Mucosa of rectum (tissue), 2 donors: ENCODE results near the gene GSPT1.

ENCODE experiments used
- H3K27ac ChIP-seq, 2 donors: one replicate each; pipeline ENCODE4 v1.7.0; 2013; ENCODE audit warnings: inconsistent platforms in 2 of 2, low read depth in 2 of 2, low read length in 2 of 2
- H3K27me3 ChIP-seq, 2 donors: one replicate each; pipeline ENCODE4 v1.7.0; 2013; ENCODE audit warnings: low read length in 2 of 2; ENCODE audit not compliant: control insufficient read depth in 2 of 2, insufficient read depth in 2 of 2
- H3K36me3 ChIP-seq, 2 donors: one replicate each; pipeline ENCODE4 v1.7.0; 2013; ENCODE audit warnings: low read length in 2 of 2; ENCODE audit not compliant: control insufficient read depth in 2 of 2, insufficient read depth in 2 of 2
- H3K4me1 ChIP-seq, 2 donors: one replicate each; pipeline ENCODE4 v1.7.0; 2013; ENCODE audit warnings: low read length in 2 of 2, mild to moderate bottlenecking in 1 of 2; ENCODE audit not compliant: control insufficient read depth in 2 of 2, insufficient read depth in 2 of 2
- H3K4me3 ChIP-seq, 2 donors: one replicate each; pipeline ENCODE4 v1.7.0; 2013; ENCODE audit warnings: low read length in 2 of 2
- H3K9ac ChIP-seq, 2 donors: one replicate each; pipeline ENCODE4 v1.7.0; 2013; ENCODE audit warnings: low read length in 2 of 2, low read depth in 1 of 2, mild to moderate bottlenecking in 1 of 2
- H3K9me3 ChIP-seq, 2 donors: one replicate each; pipeline ENCODE4 v1.7.0; 2013; ENCODE audit warnings: low read length in 2 of 2; ENCODE audit not compliant: control insufficient read depth in 2 of 2
- donor health status: healthy.
- donor health status: Normal muscosa, but diverticular disease.

The GSPT1 gene

GRCh38 chr16:11913425-11914079 lies 2.2 kb downstream of the GSPT1 start:
- Histone ChIP-seq H3K27ac (peak overlapping the region; percentile 91 to 96), H3K36me3 (no peaks in the 10 kb centered on the region), H3K9ac (peak overlapping the region; percentile 88 to 93), H3K27me3 (no peaks in the 10 kb centered on the region), H3K4me1 (peaks cover 16 to 18% of the 10 kb centered on the region in 2 donors), H3K4me3 (peak overlapping the region; percentile 89 to 93), H3K9me3 (no peaks in the 10 kb centered on the region)

DNA sequence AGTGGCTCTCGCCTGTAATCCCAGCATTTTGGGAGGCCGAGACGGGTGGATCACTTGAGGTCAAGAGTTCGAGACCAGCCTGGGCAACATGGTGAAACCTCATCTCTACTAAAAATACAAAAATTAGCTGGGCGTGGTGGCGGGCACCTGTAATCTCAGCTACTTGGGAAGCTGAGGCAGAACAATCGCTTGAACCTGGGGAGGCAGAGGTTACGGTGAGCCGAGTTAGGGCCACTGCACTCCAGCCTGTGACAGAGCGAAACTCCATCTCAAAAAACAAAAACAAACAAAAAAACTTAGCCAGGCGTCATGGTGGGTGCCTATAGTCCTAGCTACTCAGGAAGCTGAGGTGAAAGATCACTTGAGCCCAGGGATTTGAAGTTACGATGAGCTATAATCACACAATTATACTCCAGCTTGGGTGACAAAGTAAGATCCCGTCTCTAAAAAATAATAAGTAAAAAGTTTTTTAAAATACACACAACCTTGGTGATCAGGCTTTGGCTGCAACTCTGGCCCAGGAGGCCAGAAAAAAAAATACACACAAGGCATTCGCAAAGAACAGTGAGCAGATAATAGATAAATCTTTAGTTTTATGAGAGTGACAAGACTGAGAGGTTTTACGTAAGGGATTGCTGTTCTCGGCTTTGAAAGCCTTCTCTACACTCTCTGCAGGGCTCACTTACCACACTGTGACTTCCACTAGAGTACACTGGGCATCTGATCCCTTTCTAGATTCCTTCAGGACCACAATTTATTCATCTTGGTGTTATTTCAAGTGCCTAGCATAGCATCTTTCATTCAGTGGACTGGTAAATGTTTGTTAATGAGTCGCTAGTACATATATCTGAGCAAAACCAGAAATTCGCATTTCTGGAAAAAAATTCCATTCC lies 5.9 kb downstream of the GSPT1 start:
- Histone ChIP-seq H3K4me3 (no peak overlapping the region), H3K36me3 (no peaks in the 10 kb centered on the region), H3K27ac (no peak overlapping the region), H3K9me3 (no peaks in the 10 kb centered on the region), H3K9ac (no peak overlapping the region), H3K27me3 (no peaks in the 10 kb centered on the region), H3K4me1 (peaks cover 12 to 18% of the 10 kb centered on the region in 2 donors)

DNA sequence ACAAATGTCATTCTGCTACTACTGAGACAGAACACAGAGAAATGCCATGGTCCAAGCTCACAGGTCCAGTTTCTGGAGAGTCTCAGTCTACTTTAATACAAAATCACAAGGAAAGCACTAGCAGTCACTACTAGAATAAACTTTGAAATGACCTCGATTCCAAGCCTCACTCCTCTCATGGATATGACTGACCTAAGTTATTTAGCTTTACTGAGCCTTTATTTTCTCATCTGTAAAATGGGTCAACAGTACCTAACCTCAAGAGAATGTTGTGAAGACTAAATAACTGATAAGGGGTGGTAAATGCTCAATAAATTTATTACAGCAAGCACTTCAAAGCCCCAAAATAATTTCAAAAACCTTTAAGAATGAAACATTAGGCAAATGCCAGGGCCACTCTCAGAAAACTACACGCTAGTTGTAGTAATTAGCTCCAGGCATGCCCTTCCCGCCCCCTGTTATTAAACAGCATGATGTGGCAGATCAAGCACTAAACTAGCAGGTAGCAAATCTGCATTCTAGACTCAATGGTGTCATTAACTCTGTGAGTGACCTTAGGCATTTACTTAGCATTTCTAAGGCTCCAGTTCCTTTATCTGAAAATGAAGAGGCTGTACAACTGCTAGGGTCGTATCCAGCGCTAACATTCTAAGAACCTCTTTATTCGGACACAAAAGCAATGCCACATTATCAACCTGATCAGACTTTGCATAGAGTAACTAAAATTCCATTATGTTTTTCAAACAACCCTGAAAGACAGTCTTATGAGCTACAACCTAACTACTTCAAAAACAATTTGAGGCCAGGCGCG lies 8.4 kb downstream of the GSPT1 start:
- Histone ChIP-seq H3K27me3 (no peaks in the 10 kb centered on the region), H3K4me3 (no peak overlapping the region), H3K27ac (no peak overlapping the region), H3K9ac (no peak overlapping the region), H3K36me3 (no peaks in the 10 kb centered on the region), H3K4me1 (no peaks in the 10 kb centered on the region), H3K9me3 (no peaks in the 10 kb centered on the region)

DNA sequence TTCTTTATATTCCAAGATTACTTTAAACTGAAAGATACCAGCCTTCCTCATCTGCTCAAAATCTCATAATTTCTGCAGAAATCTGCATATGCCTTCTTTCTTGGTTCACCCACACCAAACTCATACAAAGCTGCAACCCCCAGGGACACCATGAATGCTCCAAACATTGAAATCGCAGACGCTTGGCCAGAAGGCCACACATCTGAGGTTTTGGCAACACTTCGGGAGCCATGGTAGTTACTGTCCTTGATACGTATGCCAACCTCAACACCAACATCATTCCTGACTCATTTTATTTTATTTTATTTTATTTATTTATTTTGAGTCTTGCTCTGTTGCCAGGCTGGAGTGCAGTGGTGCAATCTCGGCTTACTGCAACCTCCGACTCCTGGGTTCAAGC lies 11.8 kb downstream of the GSPT1 start:
- Histone ChIP-seq H3K27me3 (no peaks in the 10 kb centered on the region), H3K4me1 (no peaks in the 10 kb centered on the region)

DNA sequence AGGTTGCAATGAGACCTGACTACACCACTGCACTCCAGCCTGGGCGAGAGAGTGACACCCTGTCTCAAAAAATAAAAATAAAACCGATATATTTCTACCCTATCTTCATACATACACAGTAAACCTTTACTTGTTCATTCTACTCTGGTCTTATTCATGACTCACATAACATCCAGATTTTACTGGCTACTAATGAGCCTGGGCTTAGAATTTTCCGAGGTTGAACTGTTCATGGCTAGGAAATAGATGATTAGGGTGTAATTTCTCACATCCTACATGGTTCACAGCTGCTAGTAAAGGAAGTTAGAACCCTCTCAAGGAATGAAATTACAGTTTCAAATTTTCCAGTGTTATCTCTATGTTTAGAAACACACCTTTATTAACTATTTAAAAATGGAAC lies 14.7 kb downstream of the GSPT1 start:
- no peaks in the 10 kb centered on the region for H3K9me3 ChIP-seq
- H3K36me3 ChIP-seq = peaks cover 11 to 15% of the 10 kb centered on the region in 2 donors
- H3K9ac ChIP-seq = no peak overlapping the region
- no peak overlapping the region for H3K27ac ChIP-seq
- no peak overlapping the region for H3K4me3 ChIP-seq
- H3K4me1 ChIP-seq = no peaks in the 10 kb centered on the region
- no peaks in the 10 kb centered on the region for H3K27me3 ChIP-seq

More for the DNA sequence above, 11.8 kb downstream of the GSPT1 start:
- H3K9me3 ChIP-seq = no peaks in the 10 kb centered on the region
- peaks cover 5 to 10% of the 10 kb centered on the region in 2 donors for H3K36me3 ChIP-seq
- no peak overlapping the region for H3K9ac ChIP-seq
- no peak overlapping the region for H3K4me3 ChIP-seq
- H3K27ac ChIP-seq = no peak overlapping the region

GRCh38 chr16:11896486-11897176 lies 19.1 kb downstream of the GSPT1 start:
- Histone ChIP-seq H3K27ac (no peak overlapping the region), H3K4me1 (no peaks in the 10 kb centered on the region), H3K9ac (no peak overlapping the region), H3K9me3 (no peaks in the 10 kb centered on the region), H3K27me3 (no peaks in the 10 kb centered on the region), H3K36me3 (peaks cover 24 to 32% of the 10 kb centered on the region in 2 donors), H3K4me3 (no peak overlapping the region)

DNA sequence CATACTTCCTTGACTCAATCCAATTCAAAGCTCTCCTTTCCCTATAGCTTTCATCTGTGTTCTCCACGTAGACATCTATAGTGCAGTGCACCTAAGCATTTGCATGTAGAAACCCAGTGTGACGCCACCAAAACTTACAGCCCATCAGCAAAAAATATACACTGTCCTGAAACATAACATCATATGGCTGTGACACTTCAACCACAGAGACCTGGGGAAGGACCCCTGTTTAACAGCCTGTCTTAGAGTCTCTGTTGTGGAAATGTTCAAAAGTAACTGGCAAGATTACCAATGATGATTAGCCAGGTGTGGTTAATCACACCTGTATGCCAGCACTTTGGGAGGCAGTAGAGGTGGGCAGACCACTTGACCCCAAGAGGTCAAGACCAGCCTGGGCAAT lies 22.2 kb downstream of the GSPT1 start:
- peaks cover 27 to 36% of the 10 kb centered on the region in 2 donors for H3K36me3 ChIP-seq
- H3K27me3 ChIP-seq = no peaks in the 10 kb centered on the region
- no peak overlapping the region for H3K27ac ChIP-seq
- H3K9me3 ChIP-seq = no peaks in the 10 kb centered on the region
- H3K4me3 ChIP-seq = no peak overlapping the region
- H3K4me1 ChIP-seq = no peaks in the 10 kb centered on the region
- no peak overlapping the region for H3K9ac ChIP-seq

DNA sequence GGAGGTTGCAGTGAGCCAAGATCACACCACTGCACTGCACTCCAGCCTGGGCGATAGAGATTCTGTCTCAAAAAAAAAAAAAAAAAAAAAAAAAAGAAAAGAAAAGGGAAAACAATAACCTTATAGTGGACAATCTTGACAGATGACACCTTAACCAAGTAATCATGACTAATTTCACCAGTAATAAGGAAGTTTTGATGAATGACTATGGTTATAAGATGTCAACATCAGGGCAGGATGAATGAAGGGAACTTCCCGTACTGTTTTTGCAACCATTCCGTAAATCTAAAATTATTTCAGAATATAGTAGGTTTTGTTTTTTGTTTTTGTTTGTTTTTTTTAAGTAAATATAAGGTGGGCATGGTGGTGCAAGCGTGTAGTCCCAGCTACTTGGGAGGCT lies 23.0 kb downstream of the GSPT1 start:
- Histone ChIP-seq H3K36me3 (peaks cover 31 to 41% of the 10 kb centered on the region in 2 donors), H3K27ac (no peak overlapping the region), H3K27me3 (no peaks in the 10 kb centered on the region), H3K9ac (no peak overlapping the region), H3K9me3 (no peaks in the 10 kb centered on the region), H3K4me1 (no peaks in the 10 kb centered on the region), H3K4me3 (no peak overlapping the region)

DNA sequence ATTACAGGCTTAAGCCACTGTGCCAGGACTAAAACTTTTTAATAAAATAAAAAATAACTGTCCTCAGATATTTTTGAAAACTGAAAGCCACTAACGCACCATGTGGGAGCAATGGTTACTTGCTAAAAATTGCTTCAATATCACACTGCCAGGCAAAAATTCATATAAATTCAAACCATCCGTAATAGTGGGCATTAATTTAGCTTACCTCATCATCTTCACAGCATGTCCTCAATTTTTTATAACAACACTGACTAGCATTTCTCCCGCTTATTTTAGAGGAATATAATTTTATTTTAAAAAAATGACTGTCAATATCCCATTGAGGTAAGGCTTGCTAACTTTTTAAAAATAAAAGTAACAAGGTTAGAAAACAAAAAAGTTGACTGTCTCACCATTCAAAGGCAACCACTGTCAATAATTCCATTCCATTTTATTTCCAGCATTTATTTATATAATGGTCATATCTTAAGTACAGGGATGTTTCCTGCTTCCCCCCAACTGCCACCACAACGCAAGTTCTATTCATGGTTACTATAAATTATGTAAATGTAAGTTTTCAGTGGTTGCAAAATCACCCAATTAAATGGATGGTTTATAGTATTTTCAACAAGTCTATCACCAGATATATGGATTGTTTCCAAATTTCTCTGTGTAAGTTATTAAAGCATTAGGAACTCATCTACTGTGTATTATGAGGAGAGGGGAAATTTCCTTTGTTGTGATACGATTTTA lies 25.4 kb downstream of the GSPT1 start:
- no peak overlapping the region for H3K9ac ChIP-seq
- no peaks in the 10 kb centered on the region for H3K4me1 ChIP-seq
- no peaks in the 10 kb centered on the region for H3K9me3 ChIP-seq
- no peak overlapping the region for H3K27ac ChIP-seq
- H3K27me3 ChIP-seq = no peaks in the 10 kb centered on the region
- peaks cover 42 to 50% of the 10 kb centered on the region in 2 donors for H3K36me3 ChIP-seq
- H3K4me3 ChIP-seq = no peak overlapping the region
